K562 (cell line): ENCODE measurements around the gene ZDHHC8. TPM values are rescaled to one million over a fixed set of nuclear protein-coding genes. Genes with fewer than 3 reads are reported as not detected.

Experiments
- BRCA1 ChIP-seq, 2 experiments: fragments of 450-650 bp in 1 of 2; sonication (generic) in 1 of 2; formaldehyde crosslinking in 1 of 2; IDR thresholded peaks; 2 replicates each; pipeline versions ENCODE4 v1.5.0 to v1.6.1; 2017 to 2020; ENCODE audit warnings: mild to moderate bottlenecking in 1 of 2, missing genetic modification reagents in 1 of 2
- FOS ChIP-seq: IDR thresholded peaks from 3 replicates; pipeline ENCODE4 v1.6.1; 2011; ENCODE audit not compliant: insufficient read length; ENCODE audit errors: extremely low read depth
- HDAC2 ChIP-seq: fragments of 450-650 bp; IDR thresholded peaks from 2 replicates; pipeline ENCODE4 v1.6.1; 2016; ENCODE audit warnings: mild to moderate bottlenecking
- HDAC6 ChIP-seq: IDR thresholded peaks from 2 replicates; pipeline ENCODE4 v1.6.1; 2012; ENCODE audit warnings: low read depth, mild to moderate bottlenecking, control low read depth, inconsistent platforms, low read length, moderate library complexity
- NUFIP1 ChIP-seq: fragments of 450-650 bp; IDR thresholded peaks from 2 replicates; pipeline ENCODE4 v1.6.1; 2018; ENCODE audit not compliant: partially characterized antibody
- SETDB1 ChIP-seq: IDR thresholded peaks from one replicate; pipeline ENCODE4 v1.6.1; 2012; ENCODE audit warnings: low read length, control low read depth, inconsistent platforms
- SFPQ ChIP-seq: fragments of 200-400 bp; formaldehyde crosslinking; IDR thresholded peaks from 2 replicates; pipeline ENCODE4 v1.6.1; 2017; ENCODE audit warnings: mild to moderate bottlenecking, low read depth, low read length, moderate library complexity
- TCF7L2 ChIP-seq: fragments of 150-350 bp; IDR thresholded peaks from 2 replicates; pipeline ENCODE4 v1.6.1; 2016; ENCODE audit warnings: low read depth, mild to moderate bottlenecking, low read length, moderate library complexity
- TGIF2 ChIP-seq: sonication (generic); formaldehyde crosslinking; IDR thresholded peaks from 2 replicates; pipeline ENCODE4 v1.8.1; 2022; ENCODE audit warnings: mild to moderate bottlenecking, missing genetic modification reagents, moderate library complexity
- ZNF134 ChIP-seq: fragments of 250-450 bp; sonication (Bioruptor Pico); conservative IDR thresholded peaks from 2 replicates; pipeline ENCODE4 v1.4.0; 2020
- ZNF282 ChIP-seq: sonication (generic); formaldehyde crosslinking; IDR thresholded peaks from 2 replicates; pipeline ENCODE4 v1.8.1; 2023; ENCODE audit warnings: missing genetic modification reagents
- ZNF41 ChIP-seq: fragments of 250-450 bp; sonication (Bioruptor Pico); conservative IDR thresholded peaks from 2 replicates; pipeline ENCODE4 v1.4.0; 2020; ENCODE audit warnings: mild to moderate bottlenecking
- ZNF507 ChIP-seq: conservative IDR thresholded peaks from 2 replicates; pipeline ENCODE4 v1.6.1; 2017; ENCODE audit warnings: missing genetic modification characterization, missing compliant biosample characterization
- ZNF639 ChIP-seq, 2 experiments: fragments of 200-800 bp in 1 of 2; sonication (Bioruptor generic) in 1 of 2; sonication (generic) in 1 of 2; formaldehyde crosslinking in 1 of 2; IDR thresholded peaks in 1 of 2; conservative IDR thresholded peaks in 1 of 2; 2 replicates each; pipeline versions ENCODE4 v1.5.0 to v1.6.1; 2016 to 2020; ENCODE audit warnings: missing compliant biosample characterization in 1 of 2, missing genetic modification characterization in 1 of 2, missing genetic modification reagents in 1 of 2
- ZNF740 ChIP-seq, 3 experiments: fragments of 200-800 bp in 1 of 3; sonication (Bioruptor generic) in 1 of 3; sonication (generic) in 1 of 3; formaldehyde crosslinking in 1 of 3; IDR thresholded peaks; 2 replicates each; pipeline versions ENCODE4 v1.6.1 to v1.8.0; 2016 to 2022; ENCODE audit warnings: mild to moderate bottlenecking in 2 of 3, missing compliant biosample characterization in 2 of 3, missing genetic modification characterization in 2 of 3, missing genetic modification reagents in 1 of 3
- polyA plus RNA-seq, 8 experiments: library from polyadenylated mRNA; depleted of rRNA in 4 of 8; stranded (reverse) in 5 of 8; unstranded in 3 of 8; fragments of >200 nt; fragmentation: Nextera tagmentation in 2 of 8; fragmentation: Illumina TruSeq in 1 of 8; extraction: Ambion mirVana in 2 of 8; extraction: Trizol in 1 of 8; gene quantifications; 2 replicates each; pipeline versions ENCODE4 v1.2.1 to v1.2.3, GENCODE V29; 2011 to 2014; ENCODE audit warnings: inconsistent platforms in 1 of 8, missing spikeins in 1 of 8
- total RNA-seq, 7 experiments: library from RNA; depleted of rRNA in 6 of 7; stranded (reverse); fragments of >200 nt in 6 of 7; fragmentation: Illumina TruSeq in 2 of 7; extraction: Trizol in 2 of 7; gene quantifications; 2 replicates each; pipeline versions ENCODE4 v1.2.1 to v1.2.3, GENCODE V29; 2011 to 2021; ENCODE audit warnings: low replicate concordance in 1 of 7

Gene ZDHHC8
- total and polyA plus RNA-seq, 9 of the 15 experiments (the other 6 are each of a cell fraction or from before 2014, with no cell fraction given): 0.04 to 109 (median 16.4) TPM

- peak; percentile 27; the same call in 1 of the 2 replicates for TF ChIP-seq HDAC6
- TF ChIP-seq ZNF41 (CRISPR knock-in tag): no peak
- TF ChIP-seq ZNF740 (CRISPR knock-in tag; IDR thresholded peaks at IDR 0.05): no peak
- TF ChIP-seq ZNF740 (tag; IDR thresholded peaks at IDR 0.05): no peak
- TF ChIP-seq SETDB1: peak; percentile 15
- no peak for TF ChIP-seq TCF7L2
- no peak for TF ChIP-seq ZNF134 (CRISPR knock-in tag)
- TF ChIP-seq ZNF282 (CRISPR knock-in tag): peak; percentile 78; the same call in 1 of the 2 replicates
- TF ChIP-seq HDAC2: no peak
- TF ChIP-seq ZNF639 (CRISPR knock-in tag; conservative IDR thresholded peaks at IDR 0.05 in 1 of 2, IDR thresholded peaks at IDR 0.05 in 1 of 2): peak in 1 of 2 experiments; percentile 93; a peak in 1 of 4 replicates
- TF ChIP-seq BRCA1 (IDR thresholded peaks at IDR 0.05): no peak
- peak; percentile 62 for TF ChIP-seq BRCA1 (CRISPR knock-in tag; IDR thresholded peaks at IDR 0.05)
- no peak for TF ChIP-seq NUFIP1
- peak; percentile 40; the same call in 1 of the 2 replicates for TF ChIP-seq TGIF2 (CRISPR knock-in tag)
- no peak for TF ChIP-seq FOS
- no peak for TF ChIP-seq SFPQ
- peak; percentile 29 for TF ChIP-seq ZNF507
These were observed 32.4 kb upstream of the ZDHHC8 start (continued) for GRCh38 chr22:20099099-20099711.
